ENCODE results near the gene TIMM10.

TIMM10 gene

DNA sequence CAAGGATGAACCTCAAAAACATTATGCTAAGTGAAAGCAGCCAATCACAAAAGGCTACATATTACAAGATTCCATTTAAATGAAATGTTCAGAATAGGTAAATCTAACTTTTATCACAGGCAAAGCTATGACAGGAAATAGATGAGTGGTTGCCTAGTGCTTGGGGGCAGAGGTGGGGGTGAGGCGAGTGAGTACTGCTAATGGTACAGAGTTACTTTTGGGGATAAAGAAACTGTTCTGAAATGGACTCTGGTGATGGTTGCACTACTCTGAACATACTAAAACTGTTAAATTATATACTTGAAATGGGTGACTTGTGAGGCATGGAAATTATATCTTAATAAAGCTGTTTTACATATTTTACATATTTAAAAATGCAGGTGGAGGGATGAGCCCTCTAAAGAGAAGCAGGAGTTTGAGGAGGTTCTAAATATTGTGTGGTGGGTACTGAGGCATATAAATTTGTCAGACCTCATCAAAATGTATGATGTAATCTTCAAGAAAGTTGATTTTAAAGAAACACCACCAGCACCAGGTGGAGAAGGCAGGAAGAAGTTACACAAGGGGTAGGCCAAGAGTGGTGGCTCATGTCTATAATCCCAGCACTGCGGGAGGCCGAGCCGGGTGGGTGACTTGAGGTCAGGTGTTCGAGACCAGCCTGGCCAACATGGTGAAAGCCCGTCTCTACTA is 18.7 kb downstream of the TIMM10 start:
- TF ChIP-seq, protein P1, sequence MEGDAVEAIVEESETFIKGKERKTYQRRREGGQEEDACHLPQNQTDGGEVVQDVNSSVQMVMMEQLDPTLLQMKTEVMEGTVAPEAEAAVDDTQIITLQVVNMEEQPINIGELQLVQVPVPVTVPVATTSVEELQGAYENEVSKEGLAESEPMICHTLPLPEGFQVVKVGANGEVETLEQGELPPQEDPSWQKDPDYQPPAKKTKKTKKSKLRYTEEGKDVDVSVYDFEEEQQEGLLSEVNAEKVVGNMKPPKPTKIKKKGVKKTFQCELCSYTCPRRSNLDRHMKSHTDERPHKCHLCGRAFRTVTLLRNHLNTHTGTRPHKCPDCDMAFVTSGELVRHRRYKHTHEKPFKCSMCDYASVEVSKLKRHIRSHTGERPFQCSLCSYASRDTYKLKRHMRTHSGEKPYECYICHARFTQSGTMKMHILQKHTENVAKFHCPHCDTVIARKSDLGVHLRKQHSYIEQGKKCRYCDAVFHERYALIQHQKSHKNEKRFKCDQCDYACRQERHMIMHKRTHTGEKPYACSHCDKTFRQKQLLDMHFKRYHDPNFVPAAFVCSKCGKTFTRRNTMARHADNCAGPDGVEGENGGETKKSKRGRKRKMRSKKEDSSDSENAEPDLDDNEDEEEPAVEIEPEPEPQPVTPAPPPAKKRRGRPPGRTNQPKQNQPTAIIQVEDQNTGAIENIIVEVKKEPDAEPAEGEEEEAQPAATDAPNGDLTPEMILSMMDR (IDR thresholded peaks at IDR 0.05; ENCODE audit: control insufficient read depth, insufficient read depth, low read depth, low read length, missing control alignments), result no peak
- H3K4me3 ChIP-seq (ENCODE audit: control insufficient read depth, low read depth, low read length), result no peak overlapping the region
- DNase-seq (ENCODE audit: low read depth), result no peak

DNA sequence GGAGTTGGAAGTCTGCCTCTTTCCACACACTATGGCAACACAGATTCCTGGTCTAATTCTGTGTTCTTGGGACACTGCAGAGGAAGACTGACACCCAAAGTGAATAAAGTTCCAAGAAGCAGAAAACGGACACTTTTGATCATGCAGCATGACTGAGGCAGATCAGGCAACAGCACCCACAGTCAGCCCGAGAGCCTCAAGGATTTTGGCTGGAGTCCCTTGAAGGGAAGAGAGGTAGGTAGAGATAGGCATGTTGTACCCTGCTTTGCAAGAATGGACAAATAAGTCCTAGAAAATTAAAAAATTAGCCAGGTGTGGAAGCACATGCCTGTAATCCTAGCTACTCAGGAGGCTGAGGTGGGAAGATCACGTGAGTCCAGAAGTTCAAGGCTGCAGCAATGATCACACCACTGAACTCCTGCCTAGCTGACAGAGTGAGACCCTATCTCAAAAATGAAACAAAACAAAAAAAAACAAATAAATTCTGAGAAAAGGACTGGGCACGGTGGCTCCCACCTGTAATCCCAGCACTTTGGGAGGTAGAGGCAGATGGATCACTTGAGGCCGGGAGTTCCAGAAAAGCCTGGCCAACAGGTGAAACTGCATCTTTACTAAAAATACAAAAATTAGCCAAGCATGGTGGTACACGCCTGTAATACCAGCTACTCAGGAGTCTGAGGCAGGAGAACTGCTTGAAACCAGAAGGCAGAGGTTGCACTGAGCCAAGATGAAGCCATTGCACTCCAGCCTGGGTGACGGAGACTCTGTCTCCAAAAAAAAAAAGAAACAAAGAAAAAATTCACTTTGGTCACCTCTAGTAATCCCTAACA is 22.0 kb downstream of the TIMM10 start:
- TF ChIP-seq, protein P1 (IDR thresholded peaks at IDR 0.05; ENCODE audit: control insufficient read depth, insufficient read depth, low read depth, low read length, missing control alignments), result no peak
- no peak for DNase-seq (ENCODE audit: low read depth)
- H3K4me3 ChIP-seq (ENCODE audit: control insufficient read depth, low read depth, low read length), result no peak overlapping the region

DNA sequence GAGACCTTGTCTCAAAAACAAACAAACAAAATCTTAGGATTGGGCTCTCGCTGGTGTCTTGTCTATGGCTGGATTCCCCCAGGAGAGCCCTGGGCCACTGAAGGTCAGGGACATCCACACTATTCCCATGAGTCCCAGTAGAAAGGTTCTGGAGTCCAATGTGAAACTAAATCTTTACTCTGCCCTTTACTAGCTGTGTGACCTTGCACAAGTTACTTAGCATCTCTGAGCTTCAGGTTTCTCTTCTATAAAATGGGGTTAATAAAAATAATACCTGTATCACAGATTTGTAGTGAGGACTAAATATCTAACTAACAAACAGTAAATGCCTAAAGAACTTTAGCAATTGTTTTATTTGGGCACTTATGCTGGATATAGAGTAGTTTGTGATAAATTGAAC is 24.0 kb downstream of the TIMM10 start:
- TF ChIP-seq, protein P1 (IDR thresholded peaks at IDR 0.05; ENCODE audit: control insufficient read depth, insufficient read depth, low read depth, low read length, missing control alignments), result no peak
- no peak for DNase-seq (ENCODE audit: low read depth)
- no peak overlapping the region for H3K4me3 ChIP-seq (ENCODE audit: control insufficient read depth, low read depth, low read length)

DNA sequence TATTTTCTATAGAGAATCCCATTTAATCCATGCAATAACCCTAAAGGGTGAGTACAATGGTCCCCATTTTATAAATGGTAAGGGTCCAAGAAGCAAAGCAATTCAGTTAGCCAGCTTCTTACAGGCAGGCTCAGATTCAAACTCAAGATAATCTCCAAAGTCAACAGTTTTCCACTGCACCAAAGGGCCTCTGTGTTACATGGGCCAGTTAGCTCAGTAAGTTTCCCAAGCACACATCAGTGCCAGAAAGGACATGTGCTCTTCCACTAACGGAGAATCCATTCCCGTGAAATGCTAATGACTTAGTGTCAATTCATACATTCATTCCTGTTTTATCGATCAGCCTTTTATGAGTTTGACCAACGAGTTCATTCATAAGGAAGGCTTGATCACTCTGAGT is 26.0 kb downstream of the TIMM10 start:
- DNase-seq (ENCODE audit: low read depth), result no peak
- TF ChIP-seq, protein P1 (IDR thresholded peaks at IDR 0.05; ENCODE audit: control insufficient read depth, insufficient read depth, low read depth, low read length, missing control alignments), result no peak

DNA sequence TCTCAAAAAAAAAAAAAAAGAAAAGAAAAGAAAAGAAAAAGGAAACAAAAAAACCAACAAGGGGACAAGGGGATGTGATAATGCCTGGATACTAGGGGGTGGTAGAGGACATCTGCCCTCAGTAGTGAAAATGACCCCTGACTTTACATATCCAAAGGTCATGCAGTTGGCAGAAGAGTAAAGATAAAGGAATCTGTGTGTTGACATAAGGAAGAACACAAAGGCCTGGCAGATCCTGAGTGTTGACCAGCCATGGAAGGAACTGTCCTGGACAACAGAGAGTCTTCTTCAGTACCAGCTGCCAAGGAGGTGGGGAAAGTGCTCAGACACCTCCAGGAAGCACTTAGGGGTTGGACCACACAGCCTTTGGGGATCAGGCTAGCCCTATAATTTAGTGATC is 27.7 kb downstream of the TIMM10 start:
- TF ChIP-seq, protein P1 (IDR thresholded peaks at IDR 0.05; ENCODE audit: control insufficient read depth, insufficient read depth, low read depth, low read length, missing control alignments), result no peak
- no peak for DNase-seq (ENCODE audit: low read depth)
- no peak overlapping the region for H3K4me3 ChIP-seq (ENCODE audit: control insufficient read depth, low read depth, low read length)

More for the DNA sequence above, 26.0 kb downstream of the TIMM10 start:
- H3K4me3 ChIP-seq (ENCODE audit: control insufficient read depth, low read depth, low read length), result no peak overlapping the region

DNA sequence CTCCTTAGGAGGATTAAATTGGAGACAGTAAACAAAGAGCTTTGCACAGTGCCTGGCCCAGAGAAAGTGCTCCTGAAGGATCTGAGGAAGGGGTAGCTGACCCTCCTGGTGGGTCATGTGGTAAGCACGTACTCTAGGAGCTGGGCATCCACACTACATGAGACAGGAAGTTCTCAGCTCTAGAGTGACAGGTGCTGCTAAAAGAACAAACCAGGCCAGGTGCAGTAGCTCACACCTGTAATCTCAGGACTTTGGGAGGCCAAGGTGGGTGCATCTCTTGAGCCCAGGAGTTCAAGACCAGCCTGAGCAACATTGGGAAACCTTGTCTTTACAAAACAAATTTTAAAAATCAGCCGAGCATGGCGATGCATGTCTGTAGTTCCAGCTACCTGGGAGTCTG is 28.2 kb downstream of the TIMM10 start:
- no peak for DNase-seq (ENCODE audit: low read depth)
- TF ChIP-seq, protein P1 (IDR thresholded peaks at IDR 0.05; ENCODE audit: control insufficient read depth, insufficient read depth, low read depth, low read length, missing control alignments), result no peak
- no peak overlapping the region for H3K4me3 ChIP-seq (ENCODE audit: control insufficient read depth, low read depth, low read length)

All from AG09309 (cell line).